ENCODE results near the gene DNAJC10.

DNA sequence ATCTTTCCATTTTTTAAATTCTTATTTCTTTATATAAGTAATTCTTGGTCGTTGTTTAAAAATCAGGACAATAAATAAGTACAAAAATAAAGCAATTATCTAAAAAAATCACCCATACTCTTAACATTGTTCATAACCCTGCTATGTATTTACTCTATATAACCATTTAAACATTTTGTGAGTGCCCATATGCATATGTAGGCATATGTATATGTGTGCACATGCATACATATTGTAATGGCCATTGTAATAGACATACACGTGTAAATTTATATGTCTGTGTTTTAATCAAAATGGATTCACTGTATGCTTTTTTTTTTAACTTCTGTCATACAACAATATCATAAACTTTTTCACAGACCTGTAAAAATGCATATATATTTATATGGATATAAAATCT, 25.6 kb downstream of the DNAJC10 start:
- no peak for TF ChIP-seq EZH2 (IDR thresholded peaks at IDR 0.05)
- TF ChIP-seq, protein P1, sequence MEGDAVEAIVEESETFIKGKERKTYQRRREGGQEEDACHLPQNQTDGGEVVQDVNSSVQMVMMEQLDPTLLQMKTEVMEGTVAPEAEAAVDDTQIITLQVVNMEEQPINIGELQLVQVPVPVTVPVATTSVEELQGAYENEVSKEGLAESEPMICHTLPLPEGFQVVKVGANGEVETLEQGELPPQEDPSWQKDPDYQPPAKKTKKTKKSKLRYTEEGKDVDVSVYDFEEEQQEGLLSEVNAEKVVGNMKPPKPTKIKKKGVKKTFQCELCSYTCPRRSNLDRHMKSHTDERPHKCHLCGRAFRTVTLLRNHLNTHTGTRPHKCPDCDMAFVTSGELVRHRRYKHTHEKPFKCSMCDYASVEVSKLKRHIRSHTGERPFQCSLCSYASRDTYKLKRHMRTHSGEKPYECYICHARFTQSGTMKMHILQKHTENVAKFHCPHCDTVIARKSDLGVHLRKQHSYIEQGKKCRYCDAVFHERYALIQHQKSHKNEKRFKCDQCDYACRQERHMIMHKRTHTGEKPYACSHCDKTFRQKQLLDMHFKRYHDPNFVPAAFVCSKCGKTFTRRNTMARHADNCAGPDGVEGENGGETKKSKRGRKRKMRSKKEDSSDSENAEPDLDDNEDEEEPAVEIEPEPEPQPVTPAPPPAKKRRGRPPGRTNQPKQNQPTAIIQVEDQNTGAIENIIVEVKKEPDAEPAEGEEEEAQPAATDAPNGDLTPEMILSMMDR (IDR thresholded peaks at IDR 0.05) = no peak

All from neural progenitor cell (in vitro differentiated cells).